HEK293T (cell line): ENCODE results near the gene SH3PXD2A.

Experiments
- ARNT ChIP-seq: fragments of 450-650 bp; IDR thresholded peaks from 2 replicates; pipeline ENCODE4 v1.6.1; 2017; ENCODE audit warnings: mild to moderate bottlenecking
- FOXK2 ChIP-seq: fragments of 450-650 bp; IDR thresholded peaks from 2 replicates; pipeline ENCODE4 v1.6.1; 2016; ENCODE audit warnings: mild to moderate bottlenecking

DNA sequence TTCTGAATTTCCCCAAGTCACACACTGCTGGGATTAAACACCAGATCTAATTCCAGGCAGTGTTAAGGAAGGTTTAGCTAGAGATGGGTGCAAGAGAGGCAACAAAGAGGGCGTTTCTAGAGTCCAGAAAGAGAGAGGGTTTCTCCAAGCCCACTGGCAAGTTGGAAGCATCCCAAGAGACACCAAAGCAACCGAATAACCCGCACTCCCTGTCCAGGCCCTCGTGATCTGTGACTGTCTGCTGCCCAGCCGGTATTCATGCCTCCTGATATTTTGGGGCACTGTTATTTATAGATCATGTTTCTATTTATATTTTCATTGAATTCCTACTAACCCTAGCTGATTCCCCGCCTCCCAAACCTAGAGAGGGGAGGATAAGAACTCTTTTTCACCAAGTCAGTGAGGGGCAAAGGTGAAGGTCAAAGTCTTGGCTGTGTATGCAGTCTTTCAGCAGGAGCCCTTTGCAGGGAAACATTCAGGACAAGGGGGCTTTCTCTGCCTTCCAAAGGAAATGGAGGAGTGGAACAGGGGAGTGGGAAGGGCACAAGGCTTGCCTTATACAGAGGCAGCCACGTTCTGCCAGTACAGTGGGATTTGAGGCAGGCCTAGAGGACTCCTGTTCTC, 103.6 kb downstream of the SH3PXD2A start:
- TF ChIP-seq FOXK2 (no peak), ARNT (no peak)
